ENCODE results near the gene CYP11A1.
A peak's percentile ranks its signal among the peaks of the same experiment; 100 is the strongest.

Gene CYP11A1

DNA sequence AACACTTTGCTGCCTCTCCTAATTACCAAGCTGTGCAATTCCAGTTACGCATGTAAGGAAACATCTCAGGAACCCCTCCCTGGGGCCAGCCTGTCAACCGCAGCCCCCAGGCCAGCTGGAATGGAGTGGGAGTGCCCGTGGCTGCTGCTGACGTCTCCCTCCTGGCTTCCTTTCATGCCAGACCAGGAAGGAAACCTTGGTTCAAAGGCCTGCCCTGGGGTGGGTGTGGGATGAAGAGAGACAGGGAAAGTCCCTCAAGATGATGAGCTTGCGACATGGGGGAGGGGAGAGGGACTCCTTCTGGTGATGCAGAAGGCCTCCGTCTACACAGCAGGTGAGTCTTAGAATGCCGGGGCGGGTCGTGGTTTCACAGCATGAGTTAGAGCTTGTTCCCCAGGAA is 11.4 kb upstream of the CYP11A1 start:
- DNase-seq (ENCODE audit: low read depth) = peak; percentile 77

DNA sequence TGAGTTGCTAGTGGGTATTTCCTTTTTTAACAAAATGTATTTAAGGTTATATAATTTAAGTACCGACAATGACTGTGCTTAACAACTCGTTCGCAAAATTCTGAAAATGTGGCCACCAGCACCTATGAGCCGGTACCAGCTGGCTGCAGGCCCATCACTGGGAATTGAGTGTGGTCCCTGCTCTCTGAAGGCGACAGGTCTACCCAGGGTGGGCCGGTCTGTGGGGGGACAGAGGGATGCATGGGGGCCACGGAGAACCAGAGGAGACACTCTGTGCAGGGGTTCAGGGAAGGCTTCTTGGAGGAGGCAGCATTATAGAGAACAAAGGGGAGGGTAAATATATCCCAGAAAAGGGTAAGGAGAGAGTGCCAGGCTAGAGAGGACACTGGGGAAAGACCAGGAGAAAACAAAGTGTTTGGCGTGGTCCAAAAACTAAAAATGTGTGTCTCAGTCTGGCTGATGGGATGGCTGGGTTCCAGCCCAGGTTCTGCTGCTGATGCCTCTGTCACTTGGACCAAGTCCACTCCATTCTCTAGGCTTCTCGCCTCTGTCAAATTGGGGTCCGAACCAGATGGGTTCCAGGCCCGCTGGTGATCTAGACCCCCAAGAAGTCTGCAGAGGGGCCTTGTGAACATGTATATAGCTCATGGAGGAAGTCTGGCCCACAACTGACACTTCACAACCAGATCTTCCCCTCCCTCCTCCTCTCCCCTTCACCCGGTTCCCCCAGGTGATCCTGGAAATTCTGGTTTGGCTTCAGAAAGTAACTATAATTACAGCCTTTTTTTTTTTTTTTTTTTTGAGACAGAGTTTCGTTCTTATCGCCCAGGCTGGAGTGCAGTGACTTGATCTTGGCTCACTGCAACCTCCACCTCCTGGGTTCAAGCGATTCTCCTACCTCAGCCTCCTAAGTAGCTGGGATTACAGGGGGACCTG is 10.7 kb upstream of the CYP11A1 start:
- no peak for DNase-seq (ENCODE audit: low read depth)
- no peak overlapping the region for H3K4me3 ChIP-seq (replicated peaks; ENCODE audit: low read depth, low read length)
- TF ChIP-seq, protein P1, sequence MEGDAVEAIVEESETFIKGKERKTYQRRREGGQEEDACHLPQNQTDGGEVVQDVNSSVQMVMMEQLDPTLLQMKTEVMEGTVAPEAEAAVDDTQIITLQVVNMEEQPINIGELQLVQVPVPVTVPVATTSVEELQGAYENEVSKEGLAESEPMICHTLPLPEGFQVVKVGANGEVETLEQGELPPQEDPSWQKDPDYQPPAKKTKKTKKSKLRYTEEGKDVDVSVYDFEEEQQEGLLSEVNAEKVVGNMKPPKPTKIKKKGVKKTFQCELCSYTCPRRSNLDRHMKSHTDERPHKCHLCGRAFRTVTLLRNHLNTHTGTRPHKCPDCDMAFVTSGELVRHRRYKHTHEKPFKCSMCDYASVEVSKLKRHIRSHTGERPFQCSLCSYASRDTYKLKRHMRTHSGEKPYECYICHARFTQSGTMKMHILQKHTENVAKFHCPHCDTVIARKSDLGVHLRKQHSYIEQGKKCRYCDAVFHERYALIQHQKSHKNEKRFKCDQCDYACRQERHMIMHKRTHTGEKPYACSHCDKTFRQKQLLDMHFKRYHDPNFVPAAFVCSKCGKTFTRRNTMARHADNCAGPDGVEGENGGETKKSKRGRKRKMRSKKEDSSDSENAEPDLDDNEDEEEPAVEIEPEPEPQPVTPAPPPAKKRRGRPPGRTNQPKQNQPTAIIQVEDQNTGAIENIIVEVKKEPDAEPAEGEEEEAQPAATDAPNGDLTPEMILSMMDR (IDR thresholded peaks at IDR 0.05; ENCODE audit: low read length, missing control alignments) = no peak

More for the DNA sequence above, 11.4 kb upstream of the CYP11A1 start:
- H3K4me3 ChIP-seq (replicated peaks; ENCODE audit: low read depth, low read length) = no peak overlapping the region
- TF ChIP-seq, protein P1 (IDR thresholded peaks at IDR 0.05; ENCODE audit: low read length, missing control alignments) = no peak

DNA sequence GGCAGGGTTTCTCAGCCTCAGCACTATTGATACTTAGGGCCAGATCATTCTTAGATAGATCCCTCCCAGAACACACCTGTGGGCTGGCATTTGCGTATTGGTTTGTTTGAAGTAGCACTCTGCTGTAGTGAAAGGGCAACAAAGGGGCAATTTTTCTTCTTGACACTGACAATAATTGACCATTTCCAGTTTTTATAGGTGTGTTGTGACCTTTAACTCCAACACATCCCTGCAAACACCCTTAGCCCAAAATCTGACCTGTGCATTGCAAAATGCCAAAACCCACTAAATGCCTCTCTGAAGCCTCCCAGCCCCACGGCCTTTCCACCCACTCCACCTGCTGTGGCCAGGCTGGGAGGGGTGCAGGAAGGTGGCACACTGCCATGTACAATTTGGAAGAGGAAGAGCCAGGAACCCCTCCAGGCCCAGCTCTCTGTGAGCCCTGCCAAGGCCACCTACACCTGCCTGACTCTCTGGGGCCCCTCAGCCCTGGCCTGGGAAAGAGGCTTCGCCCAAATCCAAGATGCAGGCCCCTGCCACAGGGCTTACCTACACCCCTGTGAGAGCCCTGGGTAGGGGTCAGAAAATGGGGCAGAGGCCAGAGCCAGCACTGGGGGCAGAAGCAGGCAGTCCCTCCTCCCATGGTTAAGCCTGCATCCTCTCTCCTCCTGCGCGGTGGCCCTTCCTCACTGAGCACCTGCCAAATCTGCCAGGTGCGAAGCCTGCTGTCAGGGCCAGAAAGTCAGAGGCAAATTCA is 9.6 kb upstream of the CYP11A1 start:
- no peak for DNase-seq (ENCODE audit: low read depth)
- H3K4me3 ChIP-seq (replicated peaks; ENCODE audit: low read depth, low read length) = no peak overlapping the region
- TF ChIP-seq, protein P1 (IDR thresholded peaks at IDR 0.05; ENCODE audit: low read length, missing control alignments) = no peak

DNA sequence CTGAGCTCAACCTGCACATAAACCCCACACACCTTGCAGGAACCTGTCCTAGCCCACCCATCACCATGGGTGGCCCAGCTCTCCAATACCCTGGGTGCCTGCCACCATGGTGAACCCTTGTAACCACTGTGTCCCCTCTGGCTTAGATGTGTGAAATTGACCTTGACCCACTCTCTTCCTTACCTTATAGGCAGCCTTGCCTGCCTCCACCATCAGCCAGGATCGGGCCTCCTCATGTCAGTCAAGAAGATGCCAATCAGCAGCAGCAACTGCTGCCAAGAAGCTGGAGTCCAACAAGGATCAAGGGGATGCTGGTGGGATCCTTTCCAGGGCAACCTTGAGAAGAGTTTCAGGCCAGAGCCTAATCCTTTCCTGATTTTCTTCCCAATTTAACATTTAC is 8.8 kb upstream of the CYP11A1 start:
- DNase-seq (ENCODE audit: low read depth) = no peak
- no peak overlapping the region for H3K4me3 ChIP-seq (replicated peaks; ENCODE audit: low read depth, low read length)

DNA sequence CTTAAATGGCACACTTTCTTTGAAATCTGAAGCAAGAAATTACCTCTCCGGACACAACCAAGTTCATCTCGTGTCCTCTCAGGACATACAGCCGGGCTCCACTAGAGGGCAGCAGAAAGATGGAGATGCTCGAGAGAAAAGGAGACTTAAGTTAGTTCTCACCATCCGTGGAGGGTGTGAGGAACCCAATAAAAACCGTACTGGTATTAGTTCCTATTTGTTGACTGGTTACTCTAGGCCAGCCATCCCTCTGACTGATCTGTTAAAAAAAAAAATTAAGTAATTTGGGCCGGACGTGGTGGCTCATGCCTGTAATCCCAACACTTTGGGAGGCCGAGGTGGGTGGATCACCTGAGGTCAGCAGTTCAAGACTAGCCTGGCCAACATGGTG is 7.9 kb upstream of the CYP11A1 start:
- TF ChIP-seq, protein P1 (IDR thresholded peaks at IDR 0.05; ENCODE audit: low read length, missing control alignments) = peak; percentile 97
- peak; percentile 86 for DNase-seq (ENCODE audit: low read depth)
- H3K4me3 ChIP-seq (replicated peaks; ENCODE audit: low read depth, low read length) = no peak overlapping the region

More for the DNA sequence above, 8.8 kb upstream of the CYP11A1 start:
- TF ChIP-seq, protein P1 (IDR thresholded peaks at IDR 0.05; ENCODE audit: low read length, missing control alignments) = no peak

DNA sequence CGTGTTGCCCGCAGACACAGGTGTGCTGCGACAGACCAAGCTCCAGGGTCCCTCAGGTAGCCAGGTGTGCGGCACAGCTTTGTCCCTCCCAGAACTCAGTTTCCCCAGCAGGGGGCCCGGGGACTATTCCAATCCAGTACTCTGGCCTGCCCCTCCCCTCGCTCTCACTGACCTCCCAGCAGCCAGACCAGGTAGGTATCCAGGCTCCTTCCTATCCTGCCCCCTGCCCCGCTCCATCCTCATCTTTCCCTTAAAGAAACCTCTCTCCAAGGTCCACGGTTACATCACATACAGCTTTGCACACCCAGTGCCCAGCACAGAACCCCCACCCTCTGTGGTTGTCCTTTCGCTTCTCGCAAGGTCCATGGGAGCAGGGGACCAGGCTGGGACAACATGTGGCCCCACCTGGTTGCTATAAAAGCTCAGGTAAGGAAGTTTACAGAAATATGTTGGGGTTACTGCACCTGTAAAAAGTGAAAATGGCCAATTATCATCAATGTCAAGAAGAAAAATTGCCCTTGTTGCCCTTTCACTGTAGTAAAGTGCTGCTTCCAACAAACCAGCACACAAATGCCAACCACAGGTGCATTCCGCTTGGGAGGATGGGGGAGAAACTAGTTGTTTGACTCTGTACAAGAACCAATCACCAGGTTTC is 7.3 kb upstream of the CYP11A1 start:
- H3K4me3 ChIP-seq (replicated peaks; ENCODE audit: low read depth, low read length) = no peak overlapping the region
- no peak for DNase-seq (ENCODE audit: low read depth)
- TF ChIP-seq, protein P1 (IDR thresholded peaks at IDR 0.05; ENCODE audit: low read length, missing control alignments) = no peak

All from fibroblast of pulmonary artery (primary cell).